ENCODE measurements around the gene ITIH4. TPM values are rescaled to one million over a fixed set of nuclear protein-coding genes. Genes with fewer than 3 reads are reported as not detected.

ITIH4 gene
- total and polyA plus RNA-seq, 2 of the 13 experiments (the other 11 are each of a cell fraction or from before 2014, with no cell fraction given), result 2.7 to 5.3 TPM

DNA sequence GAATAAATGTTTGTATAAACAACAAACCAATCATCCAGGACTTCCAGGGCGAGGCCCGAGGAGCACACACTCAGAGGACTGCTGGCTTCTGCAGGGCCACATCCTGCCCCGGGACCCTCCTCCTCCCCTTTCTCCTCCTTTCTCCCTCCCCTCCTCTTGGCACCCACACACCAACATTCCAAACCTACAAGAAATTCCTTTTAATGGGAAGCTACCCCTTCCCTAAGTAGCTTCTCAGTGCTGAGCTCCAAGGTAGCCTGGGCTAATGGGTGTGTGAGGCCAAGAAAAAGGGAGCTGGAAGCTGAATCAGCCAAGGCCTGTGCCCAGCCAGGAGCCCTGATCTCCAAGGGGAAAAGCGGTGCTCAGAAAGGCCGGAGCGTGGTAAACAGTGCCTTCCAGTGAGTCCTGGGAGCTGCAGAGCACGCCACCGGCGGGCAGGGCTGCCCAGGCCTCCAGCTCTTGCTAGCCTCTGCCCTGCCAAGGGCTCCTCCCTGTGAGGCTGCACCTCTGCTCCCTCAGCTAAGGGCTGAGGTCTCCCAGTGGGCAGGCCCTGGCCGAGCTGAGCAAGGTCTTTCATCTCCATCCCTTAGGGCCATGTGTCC lies 32.0 kb downstream of the ITIH4 start (continued):
- TF ChIP-seq, protein P1, sequence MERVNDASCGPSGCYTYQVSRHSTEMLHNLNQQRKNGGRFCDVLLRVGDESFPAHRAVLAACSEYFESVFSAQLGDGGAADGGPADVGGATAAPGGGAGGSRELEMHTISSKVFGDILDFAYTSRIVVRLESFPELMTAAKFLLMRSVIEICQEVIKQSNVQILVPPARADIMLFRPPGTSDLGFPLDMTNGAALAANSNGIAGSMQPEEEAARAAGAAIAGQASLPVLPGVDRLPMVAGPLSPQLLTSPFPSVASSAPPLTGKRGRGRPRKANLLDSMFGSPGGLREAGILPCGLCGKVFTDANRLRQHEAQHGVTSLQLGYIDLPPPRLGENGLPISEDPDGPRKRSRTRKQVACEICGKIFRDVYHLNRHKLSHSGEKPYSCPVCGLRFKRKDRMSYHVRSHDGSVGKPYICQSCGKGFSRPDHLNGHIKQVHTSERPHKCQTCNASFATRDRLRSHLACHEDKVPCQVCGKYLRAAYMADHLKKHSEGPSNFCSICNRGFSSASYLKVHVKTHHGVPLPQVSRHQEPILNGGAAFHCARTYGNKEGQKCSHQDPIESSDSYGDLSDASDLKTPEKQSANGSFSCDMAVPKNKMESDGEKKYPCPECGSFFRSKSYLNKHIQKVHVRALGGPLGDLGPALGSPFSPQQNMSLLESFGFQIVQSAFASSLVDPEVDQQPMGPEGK (CRISPR knock-in tag; IDR thresholded peaks at IDR 0.05), result no peak
- TF ChIP-seq ZNF713 (CRISPR knock-in tag; IDR thresholded peaks at IDR 0.05) (no peak), ZNF766 (CRISPR knock-in tag; IDR thresholded peaks at IDR 0.05; ENCODE audit: borderline replicate concordance) (no peak), CEBPB (IDR thresholded peaks at IDR 0.05; ENCODE audit: borderline replicate concordance, low read depth, low read length) (no peak), TCF7L2 (IDR thresholded peaks at IDR 0.05; ENCODE audit: low read depth, low read length) (no peak), ZNF761 (CRISPR knock-in tag; conservative IDR thresholded peaks at IDR 0.05) (no peak), MATR3 (CRISPR knock-in tag; IDR thresholded peaks at IDR 0.05) (no peak), ZNF670 (CRISPR knock-in tag; IDR thresholded peaks at IDR 0.05; ENCODE audit: borderline replicate concordance) (no peak), GZF1 (CRISPR knock-in tag; IDR thresholded peaks at IDR 0.05) (no peak)
- TF ChIP-seq, protein P2, sequence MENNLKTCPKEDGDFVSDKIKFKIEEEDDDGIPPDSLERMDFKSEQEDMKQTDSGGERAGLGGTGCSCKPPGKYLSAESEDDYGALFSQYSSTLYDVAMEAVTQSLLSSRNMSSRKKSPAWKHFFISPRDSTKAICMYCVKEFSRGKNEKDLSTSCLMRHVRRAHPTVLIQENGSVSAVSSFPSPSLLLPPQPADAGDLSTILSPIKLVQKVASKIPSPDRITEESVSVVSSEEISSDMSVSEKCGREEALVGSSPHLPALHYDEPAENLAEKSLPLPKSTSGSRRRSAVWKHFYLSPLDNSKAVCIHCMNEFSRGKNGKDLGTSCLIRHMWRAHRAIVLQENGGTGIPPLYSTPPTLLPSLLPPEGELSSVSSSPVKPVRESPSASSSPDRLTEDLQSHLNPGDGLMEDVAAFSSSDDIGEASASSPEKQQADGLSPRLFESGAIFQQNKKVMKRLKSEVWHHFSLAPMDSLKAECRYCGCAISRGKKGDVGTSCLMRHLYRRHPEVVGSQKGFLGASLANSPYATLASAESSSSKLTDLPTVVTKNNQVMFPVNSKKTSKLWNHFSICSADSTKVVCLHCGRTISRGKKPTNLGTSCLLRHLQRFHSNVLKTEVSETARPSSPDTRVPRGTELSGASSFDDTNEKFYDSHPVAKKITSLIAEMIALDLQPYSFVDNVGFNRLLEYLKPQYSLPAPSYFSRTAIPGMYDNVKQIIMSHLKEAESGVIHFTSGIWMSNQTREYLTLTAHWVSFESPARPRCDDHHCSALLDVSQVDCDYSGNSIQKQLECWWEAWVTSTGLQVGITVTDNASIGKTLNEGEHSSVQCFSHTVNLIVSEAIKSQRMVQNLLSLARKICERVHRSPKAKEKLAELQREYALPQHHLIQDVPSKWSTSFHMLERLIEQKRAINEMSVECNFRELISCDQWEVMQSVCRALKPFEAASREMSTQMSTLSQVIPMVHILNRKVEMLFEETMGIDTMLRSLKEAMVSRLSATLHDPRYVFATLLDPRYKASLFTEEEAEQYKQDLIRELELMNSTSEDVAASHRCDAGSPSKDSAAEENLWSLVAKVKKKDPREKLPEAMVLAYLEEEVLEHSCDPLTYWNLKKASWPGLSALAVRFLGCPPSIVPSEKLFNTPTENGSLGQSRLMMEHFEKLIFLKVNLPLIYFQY (CRISPR knock-in tag; IDR thresholded peaks at IDR 0.05; ENCODE audit: borderline replicate concordance), result no peak

Measured in HepG2 (cell line).